DOHH2 (cell line): ENCODE measurements around the gene RARA.
A peak's percentile ranks its signal among the peaks of the same experiment; 100 is the strongest.

Experiments used
- H3F3A ChIP-seq: fragments of 200-600 bp; sonication (generic), shearing (Covaris generic); 2 replicates; pipeline ENCODE4 v1.6.0; 2016; ENCODE audit warnings: antibody characterized with exemption, mild to moderate bottlenecking; ENCODE audit not compliant: control insufficient read depth, insufficient read depth
- H3K27ac ChIP-seq: fragments of 200-600 bp; sonication (generic); 2 replicates; pipeline ENCODE4 v1.5.1; 2014; ENCODE audit warnings: low read depth, mild to moderate bottlenecking, low read length, moderate library complexity
- H3K27me3 ChIP-seq: fragments of 200-600 bp; sonication (generic); 2 replicates; pipeline ENCODE4 v1.6.1; 2014; ENCODE audit warnings: mild to moderate bottlenecking, low read length, mixed read lengths; ENCODE audit not compliant: control insufficient read depth
- H3K36me3 ChIP-seq: fragments of 200-600 bp; sonication (generic); 2 replicates; pipeline ENCODE4 v1.6.1; 2014; ENCODE audit warnings: mild to moderate bottlenecking, low read length, moderate library complexity, mixed read lengths; ENCODE audit not compliant: control insufficient read depth
- H3K4me1 ChIP-seq: fragments of 200-600 bp; sonication (generic); 2 replicates; pipeline ENCODE4 v1.6.1; 2014; ENCODE audit warnings: mild to moderate bottlenecking, low read length, mixed read lengths; ENCODE audit not compliant: control insufficient read depth
- H3K4me2 ChIP-seq: fragments of 200-600 bp; sonication (generic); 2 replicates; pipeline ENCODE4 v1.6.0; 2014; ENCODE audit warnings: mild to moderate bottlenecking, low read length, moderate library complexity
- H3K4me3 ChIP-seq: fragments of 200-600 bp; sonication (generic); 2 replicates; pipeline ENCODE4 v1.5.1; 2014; ENCODE audit warnings: mild to moderate bottlenecking, low read length, mixed read lengths
- H3K79me2 ChIP-seq: fragments of 200-600 bp; sonication (generic); 2 replicates; pipeline ENCODE4 v1.6.1; 2014; ENCODE audit warnings: mild to moderate bottlenecking, low read length, mixed read lengths; ENCODE audit not compliant: control insufficient read depth
- H3K9me2 ChIP-seq: fragments of 200-600 bp; sonication (generic); replicated peaks from 2 replicates; pipeline ENCODE4 v1.6.1; 2014; ENCODE audit warnings: mild to moderate bottlenecking, low read length, mixed read lengths; ENCODE audit not compliant: control insufficient read depth
- H3K9me3 ChIP-seq: fragments of 200-600 bp; sonication (generic); 2 replicates; pipeline ENCODE4 v1.6.1; 2014; ENCODE audit warnings: antibody characterized with exemption, low read length, mixed read lengths; ENCODE audit not compliant: control insufficient read depth, insufficient read depth
- H4K20me1 ChIP-seq: fragments of 200-600 bp; sonication (generic); 2 replicates; pipeline ENCODE4 v1.6.0; 2014; ENCODE audit warnings: low read depth, mild to moderate bottlenecking, antibody characterized with exemption, low read length, moderate library complexity; ENCODE audit not compliant: control insufficient read depth, insufficient read depth
- CTCF ChIP-seq: fragments of 200-600 bp; sonication (generic); IDR thresholded peaks from one replicate; pipeline ENCODE4 v1.5.1; 2014; ENCODE audit warnings: antibody characterized with exemption, mild to moderate bottlenecking, low read depth, low read length; ENCODE audit not compliant: poor library complexity, severe bottlenecking
- EZH2phosphoT487 ChIP-seq: fragments of 200-600 bp; sonication (generic); IDR thresholded peaks from 2 replicates; pipeline ENCODE4 v1.6.1; 2017; ENCODE audit warnings: borderline replicate concordance, mild to moderate bottlenecking, antibody characterized with exemption, low read length, moderate library complexity, mixed read lengths

The RARA gene

GRCh38 chr17:40358323-40359038, 49.5 kb downstream of the RARA start:
- H3K4me2 ChIP-seq = peak overlapping the region; percentile 89
- H3K9me2 ChIP-seq = no peaks in the 10 kb centered on the region
- H3K79me2 ChIP-seq = no peaks in the 10 kb centered on the region
- no peaks in the 10 kb centered on the region for H3K9me3 ChIP-seq
- H3F3A ChIP-seq = no peaks in the 10 kb centered on the region
- H3K36me3 ChIP-seq = peaks cover 9% of the 10 kb centered on the region; the same call in 1 of the 2 replicates
- peaks cover 19% of the 10 kb centered on the region for H3K4me1 ChIP-seq
- H3K27me3 ChIP-seq = no peaks in the 10 kb centered on the region
- no peaks in the 10 kb centered on the region for H4K20me1 ChIP-seq
- H3K27ac ChIP-seq = no peak overlapping the region
- TF ChIP-seq EZH2phosphoT487 (no peak), CTCF (peak; percentile 80)
- H3K4me3 ChIP-seq = peak overlapping the region; percentile 56

GRCh38 chr17:40360091-40360490, 51.1 kb downstream of the RARA start:
- no peaks in the 10 kb centered on the region for H4K20me1 ChIP-seq
- no peaks in the 10 kb centered on the region for H3F3A ChIP-seq
- H3K79me2 ChIP-seq = no peaks in the 10 kb centered on the region
- no peak overlapping the region for H3K4me2 ChIP-seq
- H3K36me3 ChIP-seq = peaks cover 5% of the 10 kb centered on the region; the same call in 1 of the 2 replicates
- no peaks in the 10 kb centered on the region for H3K9me3 ChIP-seq
- H3K4me1 ChIP-seq = peaks cover 17% of the 10 kb centered on the region
- TF ChIP-seq CTCF = no peak
- no peak for TF ChIP-seq EZH2phosphoT487
- no peak overlapping the region for H3K4me3 ChIP-seq
- no peaks in the 10 kb centered on the region for H3K9me2 ChIP-seq
- no peaks in the 10 kb centered on the region for H3K27me3 ChIP-seq
- H3K27ac ChIP-seq = no peak overlapping the region

GRCh38 chr17:40361063-40361924, 52.3 kb downstream of the RARA start:
- Histone ChIP-seq H3K4me1 (peaks cover 17% of the 10 kb centered on the region), H3K27ac (no peak overlapping the region), H3K36me3 (no peaks in the 10 kb centered on the region), H3K79me2 (no peaks in the 10 kb centered on the region), H4K20me1 (no peaks in the 10 kb centered on the region), H3K9me3 (no peaks in the 10 kb centered on the region), H3K9me2 (no peaks in the 10 kb centered on the region), H3F3A (no peaks in the 10 kb centered on the region), H3K4me3 (no peak overlapping the region), H3K4me2 (no peak overlapping the region), H3K27me3 (no peaks in the 10 kb centered on the region)
- no peak for TF ChIP-seq EZH2phosphoT487
- no peak for TF ChIP-seq CTCF
